ENCODE results near the gene CLRN3. TPM values are rescaled to one million over a fixed set of nuclear protein-coding genes. Genes with fewer than 3 reads are reported as not detected.

Gene CLRN3
- total RNA-seq, 2 donors from 2014 or later = 76.8 to 110 TPM

DNA sequence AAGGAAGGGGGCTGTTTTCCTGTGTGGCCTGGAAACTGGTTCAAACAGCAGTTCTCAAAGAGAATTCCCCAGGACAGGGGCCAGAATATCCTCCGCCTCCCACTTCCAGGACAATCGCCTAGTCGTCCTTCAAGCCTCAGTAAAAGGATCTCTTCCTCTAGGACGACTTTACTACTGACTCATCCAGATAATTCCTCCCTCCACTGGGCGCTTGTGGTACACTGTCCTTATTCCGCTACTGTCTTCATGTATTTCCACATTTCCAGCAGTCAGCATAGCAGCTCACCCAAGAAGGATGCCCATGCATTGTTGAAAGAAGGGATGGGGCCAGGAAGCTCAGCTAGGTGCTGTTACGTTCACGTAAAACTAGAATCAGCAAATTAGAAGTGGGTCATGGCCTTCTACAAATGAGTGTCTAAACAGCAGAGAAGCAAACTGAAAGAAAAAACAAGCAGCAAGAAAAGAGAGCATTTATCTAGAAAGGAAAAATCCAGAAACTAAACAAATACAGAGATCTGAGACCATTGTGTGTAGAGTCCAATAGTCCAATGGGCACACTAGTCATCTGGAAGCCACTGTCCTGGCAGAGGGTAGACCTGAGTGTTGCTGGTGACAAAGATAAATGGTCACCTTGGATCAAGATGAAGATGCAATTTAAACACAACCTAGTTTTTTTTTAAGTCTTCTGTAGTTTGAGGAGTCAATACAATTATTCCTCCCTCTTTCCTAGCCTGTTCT lies 26.3 kb downstream of the CLRN3 start:
- H3K27ac ChIP-seq = no peak overlapping the region
- no peaks in the 10 kb centered on the region for H3K27me3 ChIP-seq
- DNase-seq = no peak
- H3K9ac ChIP-seq (ENCODE audit: low read depth in 2 of 2, low read length in 2 of 2) = no peak overlapping the region
- H3K4me3 ChIP-seq = no peak overlapping the region
- TF ChIP-seq, protein P1, sequence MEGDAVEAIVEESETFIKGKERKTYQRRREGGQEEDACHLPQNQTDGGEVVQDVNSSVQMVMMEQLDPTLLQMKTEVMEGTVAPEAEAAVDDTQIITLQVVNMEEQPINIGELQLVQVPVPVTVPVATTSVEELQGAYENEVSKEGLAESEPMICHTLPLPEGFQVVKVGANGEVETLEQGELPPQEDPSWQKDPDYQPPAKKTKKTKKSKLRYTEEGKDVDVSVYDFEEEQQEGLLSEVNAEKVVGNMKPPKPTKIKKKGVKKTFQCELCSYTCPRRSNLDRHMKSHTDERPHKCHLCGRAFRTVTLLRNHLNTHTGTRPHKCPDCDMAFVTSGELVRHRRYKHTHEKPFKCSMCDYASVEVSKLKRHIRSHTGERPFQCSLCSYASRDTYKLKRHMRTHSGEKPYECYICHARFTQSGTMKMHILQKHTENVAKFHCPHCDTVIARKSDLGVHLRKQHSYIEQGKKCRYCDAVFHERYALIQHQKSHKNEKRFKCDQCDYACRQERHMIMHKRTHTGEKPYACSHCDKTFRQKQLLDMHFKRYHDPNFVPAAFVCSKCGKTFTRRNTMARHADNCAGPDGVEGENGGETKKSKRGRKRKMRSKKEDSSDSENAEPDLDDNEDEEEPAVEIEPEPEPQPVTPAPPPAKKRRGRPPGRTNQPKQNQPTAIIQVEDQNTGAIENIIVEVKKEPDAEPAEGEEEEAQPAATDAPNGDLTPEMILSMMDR (IDR thresholded peaks at IDR 0.05) = no peak
- H3K4me1 ChIP-seq = no peaks in the 10 kb centered on the region
- H3K9me3 ChIP-seq = no peaks in the 10 kb centered on the region
- H3K36me3 ChIP-seq = no peaks in the 10 kb centered on the region
- intact Hi-C loops (cut with DNase I) = loop anchor here (5.0 kb wide), 1 partner anchor 206 kb away; no protein-coding TSS in a partner anchor

DNA sequence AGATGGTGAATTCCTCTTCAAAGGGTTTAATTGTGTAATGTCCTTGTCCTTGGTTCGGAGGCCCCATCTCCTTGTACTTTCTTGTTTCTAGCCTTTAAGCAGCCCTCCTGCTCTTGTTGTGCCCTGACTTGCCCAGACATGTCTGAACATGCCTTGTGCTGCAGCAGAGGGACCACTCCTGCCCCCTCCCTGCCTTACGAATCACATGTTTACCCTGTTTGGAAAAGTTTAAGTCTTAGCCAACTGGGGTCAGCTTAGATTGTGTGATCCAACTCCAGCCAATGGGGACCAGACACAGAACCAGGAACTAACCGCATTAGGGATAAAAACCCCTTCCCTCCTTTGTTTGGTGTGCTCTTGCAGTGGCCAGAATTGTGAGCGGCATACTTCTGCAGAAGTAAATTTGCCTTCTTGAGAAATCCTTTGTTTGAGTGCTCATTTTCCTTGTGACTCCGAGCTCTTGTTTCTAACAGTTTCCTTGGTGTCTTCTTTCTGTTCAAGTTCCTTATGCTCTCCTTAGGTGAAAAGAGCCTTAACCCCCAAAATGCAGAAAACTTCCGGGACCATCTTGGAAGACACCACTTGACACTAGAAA lies 29.4 kb downstream of the CLRN3 start:
- H3K4me3 ChIP-seq = no peak overlapping the region

DNA sequence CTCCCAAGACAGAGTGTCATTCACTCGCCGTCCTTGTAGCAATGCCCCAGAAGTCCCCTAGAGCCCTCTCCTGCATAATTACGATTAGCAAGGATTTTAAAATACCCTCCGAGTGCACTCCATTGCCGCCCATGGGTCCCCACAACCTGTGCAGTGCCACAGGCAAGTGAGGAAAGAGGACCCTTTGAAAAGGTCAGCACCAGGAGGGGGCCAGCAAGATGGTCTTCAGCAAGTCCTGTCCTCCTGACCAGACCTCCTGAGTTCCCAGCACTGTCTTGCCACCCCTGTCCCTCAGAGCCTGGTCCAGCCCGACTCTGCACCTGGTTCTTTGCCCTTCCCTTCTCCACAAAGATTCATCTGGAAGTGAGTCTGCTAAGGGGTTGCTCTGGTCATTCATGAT lies 32.1 kb downstream of the CLRN3 start:
- H3K27ac ChIP-seq = no peak overlapping the region

More for the DNA sequence above, 29.4 kb downstream of the CLRN3 start:
- Histone ChIP-seq H3K27ac (no peak overlapping the region), H3K36me3 (no peaks in the 10 kb centered on the region), H3K27me3 (no peaks in the 10 kb centered on the region), H3K9me3 (no peaks in the 10 kb centered on the region), H3K9ac (ENCODE audit: low read depth in 2 of 2, low read length in 2 of 2) (no peak overlapping the region), H3K4me1 (no peaks in the 10 kb centered on the region)
- TF ChIP-seq, protein P1 (IDR thresholded peaks at IDR 0.05) = no peak
- no peak for DNase-seq
- intact Hi-C loops (cut with DNase I) = no loop called here

DNA sequence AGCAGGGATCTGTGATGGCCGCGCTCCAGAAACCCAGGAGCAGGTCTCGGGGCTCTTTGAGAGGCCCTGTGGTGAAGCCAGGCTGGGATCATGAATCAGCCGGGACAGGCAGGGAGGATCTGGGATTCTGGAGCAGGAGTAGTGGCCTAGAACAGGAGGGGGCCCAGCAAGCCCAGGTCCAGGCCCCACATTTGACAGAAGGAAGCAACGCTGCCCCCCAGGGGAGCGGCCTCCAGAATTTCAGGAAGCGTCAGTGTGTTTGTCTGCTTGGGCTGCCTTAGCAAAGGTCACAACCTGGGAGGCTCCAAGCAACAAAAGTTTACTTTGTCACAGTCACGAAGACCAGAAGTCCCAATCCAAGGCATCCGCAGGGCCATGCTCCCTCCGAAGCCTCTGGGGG lies 36.8 kb downstream of the CLRN3 start:
- Histone ChIP-seq H3K27me3 (no peaks in the 10 kb centered on the region), H3K27ac (no peak overlapping the region), H3K4me3 (no peak overlapping the region), H3K9ac (ENCODE audit: low read depth in 2 of 2, low read length in 2 of 2) (no peak overlapping the region), H3K9me3 (no peaks in the 10 kb centered on the region), H3K4me1 (no peaks in the 10 kb centered on the region), H3K36me3 (no peaks in the 10 kb centered on the region)
- intact Hi-C loops (cut with DNase I) = no loop called here
- no peak for DNase-seq
- TF ChIP-seq, protein P1 (IDR thresholded peaks at IDR 0.05) = no peak

More for the DNA sequence above, 32.1 kb downstream of the CLRN3 start:
- TF ChIP-seq, protein P1 (IDR thresholded peaks at IDR 0.05) = no peak
- no peaks in the 10 kb centered on the region for H3K36me3 ChIP-seq
- H3K9ac ChIP-seq (ENCODE audit: low read depth in 2 of 2, low read length in 2 of 2) = no peak overlapping the region
- no peak for DNase-seq
- H3K4me3 ChIP-seq = no peak overlapping the region
- H3K4me1 ChIP-seq = no peaks in the 10 kb centered on the region
- no peaks in the 10 kb centered on the region for H3K9me3 ChIP-seq
- intact Hi-C loops (cut with DNase I) = no loop called here
- no peaks in the 10 kb centered on the region for H3K27me3 ChIP-seq

DNA sequence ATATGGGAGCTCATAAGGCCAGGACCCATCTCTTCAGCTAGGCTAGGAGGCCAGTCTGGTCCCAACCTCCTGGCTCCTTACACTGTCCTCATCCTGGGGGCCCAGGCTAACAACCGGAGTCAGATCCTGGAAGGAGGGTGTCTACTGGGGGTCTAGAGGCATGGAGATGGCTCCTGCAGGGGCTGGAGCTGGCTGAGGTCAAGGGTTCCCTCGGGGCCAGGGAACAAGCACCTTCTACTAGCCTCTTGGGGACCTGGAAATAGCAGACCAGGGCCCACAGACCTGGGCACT lies 37.2 kb downstream of the CLRN3 start:
- H3K4me1 ChIP-seq = no peaks in the 10 kb centered on the region
- no peaks in the 10 kb centered on the region for H3K27me3 ChIP-seq
- no peak overlapping the region for H3K4me3 ChIP-seq
- H3K27ac ChIP-seq = no peak overlapping the region
- no peak overlapping the region for H3K9ac ChIP-seq (ENCODE audit: low read depth in 2 of 2, low read length in 2 of 2)
- intact Hi-C loops (cut with DNase I) = no loop called here
- TF ChIP-seq, protein P1 (IDR thresholded peaks at IDR 0.05) = no peak
- DNase-seq = no peak
- no peaks in the 10 kb centered on the region for H3K36me3 ChIP-seq
- no peaks in the 10 kb centered on the region for H3K9me3 ChIP-seq
